Heart left ventricle (tissue), 13 donors: ENCODE data around the gene DCLK1.

ENCODE experiments used
- CTCF ChIP-seq, 12 donors: fragments of 200-600 bp; sonication (generic) in 4 of 12; IDR thresholded peaks; one replicate each; pipeline versions ENCODE4 v1.5.0 to v1.8.0; 2018 to 2022; ENCODE audit warnings: antibody characterized with exemption in 12 of 12, mild to moderate bottlenecking in 5 of 12
- POLR2A ChIP-seq, 2 donors: fragments of 450-650 bp; IDR thresholded peaks; one replicate each; pipeline ENCODE4 v1.6.1; 2017; ENCODE audit warnings: antibody characterized with exemption in 2 of 2, mild to moderate bottlenecking in 2 of 2, moderate library complexity in 2 of 2
- donor health status: ischemic (EF 13 %, LVEDD 7.1; RV severe dilation, severe dysfunction).
- donor health status: DM: no; HTN: yes; CAD: no.
- donor health status: DM: no; HTN: no; CAD: no.
- donor health status: ischemic (EF 25% LVEDD 6.9; RV normal size, moderate dysfunction).
- donor health status: ischemic (EF 25% LVEDD 5.7; RV mildly dilated, moderate dysfunction).
- donor health status: ischemic (EF 35%, LVEDD 5.7; RV mildly dilated, moderate dysfunction).
- donor health status: nonischemic (EF 11% LVEDD 7.7; RV severe dilation, severe dysfunction).
- donor health status: DM: yes; HTN: yes; CAD: no.
- donor health status: PGD.
- donor health status: ischemic (EF 29% LVEDD 5.4; RV normal size, mild dysfunction).
- donor health status: nonischemic (EF 23%, LVEDD 6.1; RV moderate dilation, normal function).

DNA sequence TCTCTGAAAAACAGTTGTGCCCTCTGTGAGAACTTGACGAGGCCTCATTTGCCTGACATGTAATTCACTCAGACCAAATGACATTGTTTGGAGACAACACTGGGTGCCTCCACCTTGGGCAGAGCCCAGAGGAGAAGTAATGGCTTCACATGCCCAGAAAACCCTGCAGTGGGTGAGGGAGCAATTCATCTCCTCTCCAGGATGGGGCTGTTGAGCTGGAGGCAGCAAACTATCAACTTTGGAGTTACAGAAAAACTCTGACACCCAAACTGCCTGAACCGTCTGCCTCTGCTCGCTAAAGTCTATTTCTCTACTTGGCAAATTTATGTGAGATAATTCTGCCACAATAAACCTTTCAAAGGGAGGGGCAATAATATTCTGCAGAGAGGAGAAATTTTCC is 146.9 kb downstream of the DCLK1 start:
- peak in 1 of 12 donors; percentile 5 for TF ChIP-seq CTCF (IDR thresholded peaks at IDR 0.05)
- no peak for TF ChIP-seq POLR2A (IDR thresholded peaks at IDR 0.05)
